ENCODE measurements around the gene TMEM225B.
A peak's percentile ranks its signal among the peaks of the same experiment; 100 is the strongest.

TMEM225B gene

DNA sequence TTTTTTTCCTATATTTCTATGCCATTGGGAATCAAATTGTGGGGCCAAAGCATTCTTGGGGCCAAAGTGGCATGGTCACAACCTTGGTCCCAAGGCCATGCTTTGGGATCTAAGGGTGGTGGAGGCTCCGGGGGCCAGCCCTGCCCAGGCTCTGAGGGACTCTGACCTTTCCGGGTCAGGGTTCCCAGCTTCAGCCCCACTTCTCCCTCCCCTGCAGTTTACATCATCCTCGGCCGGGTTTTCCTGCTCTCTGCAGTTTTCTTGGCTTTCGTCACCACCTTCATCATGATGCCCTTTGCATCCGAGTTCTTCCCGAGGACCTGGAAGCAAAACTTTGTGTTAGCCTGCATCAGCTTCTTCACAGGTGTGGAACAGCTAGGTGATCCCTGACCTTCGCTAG lies 8.5 kb downstream of the TMEM225B start:
- H3K27me3 ChIP-seq (replicated peaks; ENCODE audit: control insufficient read depth, insufficient read depth, low read length, poor library complexity, severe bottlenecking): no peaks in the 10 kb centered on the region
- DNase-seq: no peak

DNA sequence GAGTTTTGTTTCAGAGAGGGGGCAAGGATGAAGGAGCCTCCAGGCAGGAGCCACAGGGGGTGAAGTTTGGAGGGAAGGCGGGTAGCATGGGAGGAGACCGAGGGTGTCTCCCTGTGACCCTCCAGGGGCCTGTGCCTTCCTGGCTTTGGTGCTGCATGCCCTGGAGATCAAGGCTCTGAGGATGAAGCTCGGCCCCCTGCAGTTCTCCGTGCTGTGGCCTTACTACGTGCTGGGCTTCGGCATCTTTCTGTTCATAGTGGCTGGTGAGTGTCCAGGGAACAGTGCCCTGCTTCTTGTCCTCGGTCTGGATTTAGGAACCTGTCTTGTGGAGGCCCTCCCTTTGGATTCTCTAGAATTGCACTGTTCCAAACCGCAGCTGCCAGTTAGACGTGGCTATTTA lies 9.5 kb downstream of the TMEM225B start:
- Histone ChIP-seq H3K4me3 (ENCODE audit: insufficient read depth, low read depth, low read length, poor library complexity, severe bottlenecking) (no peak overlapping the region), H3K36me3 (ENCODE audit: control insufficient read depth, insufficient read depth, low read length) (no peaks in the 10 kb centered on the region), H3K27ac (ENCODE audit: insufficient read depth, low read length, poor library complexity, severe bottlenecking) (no peak overlapping the region), H3K9me3 (ENCODE audit: control insufficient read depth, low read length) (no peaks in the 10 kb centered on the region), H3K4me1 (ENCODE audit: control insufficient read depth, insufficient read depth, low read length, poor library complexity, severe bottlenecking) (no peaks in the 10 kb centered on the region), H3K27me3 (replicated peaks; ENCODE audit: control insufficient read depth, insufficient read depth, low read length, poor library complexity, severe bottlenecking) (no peaks in the 10 kb centered on the region)
- no peak for DNase-seq

More for the DNA sequence above, 8.5 kb downstream of the TMEM225B start:
- Histone ChIP-seq H3K4me1 (ENCODE audit: control insufficient read depth, insufficient read depth, low read length, poor library complexity, severe bottlenecking) (no peaks in the 10 kb centered on the region), H3K4me3 (ENCODE audit: insufficient read depth, low read depth, low read length, poor library complexity, severe bottlenecking) (no peak overlapping the region), H3K27ac (ENCODE audit: insufficient read depth, low read length, poor library complexity, severe bottlenecking) (no peak overlapping the region), H3K36me3 (ENCODE audit: control insufficient read depth, insufficient read depth, low read length) (no peaks in the 10 kb centered on the region), H3K9me3 (ENCODE audit: control insufficient read depth, low read length) (no peaks in the 10 kb centered on the region)

DNA sequence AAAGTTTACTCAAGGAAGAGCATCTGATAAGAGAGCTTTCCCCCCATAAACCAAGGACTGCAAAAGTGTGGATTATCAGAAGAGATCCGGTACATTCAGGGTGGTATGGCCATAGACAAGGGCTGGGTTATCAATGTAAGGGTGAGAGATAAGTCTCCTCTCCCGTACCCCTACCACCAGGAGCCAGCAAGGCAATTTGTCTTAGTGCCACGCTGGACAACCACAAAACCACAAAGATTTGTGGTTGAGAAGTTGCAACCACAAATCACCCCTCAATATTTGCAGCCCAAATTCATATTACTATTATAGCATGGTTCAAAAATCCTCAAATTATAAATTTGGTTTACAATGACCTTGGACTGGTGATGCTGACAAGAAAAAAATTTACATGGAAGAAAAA lies 16.4 kb downstream of the TMEM225B start:
- H3K36me3 ChIP-seq (ENCODE audit: control insufficient read depth, insufficient read depth, low read length): peaks cover 10% of the 10 kb centered on the region
- H3K27ac ChIP-seq (ENCODE audit: insufficient read depth, low read length, poor library complexity, severe bottlenecking): no peak overlapping the region
- H3K27me3 ChIP-seq (replicated peaks; ENCODE audit: control insufficient read depth, insufficient read depth, low read length, poor library complexity, severe bottlenecking): no peaks in the 10 kb centered on the region
- DNase-seq: no peak
- H3K4me1 ChIP-seq (ENCODE audit: control insufficient read depth, insufficient read depth, low read length, poor library complexity, severe bottlenecking): no peaks in the 10 kb centered on the region
- no peaks in the 10 kb centered on the region for H3K9me3 ChIP-seq (ENCODE audit: control insufficient read depth, low read length)
- H3K4me3 ChIP-seq (ENCODE audit: insufficient read depth, low read depth, low read length, poor library complexity, severe bottlenecking): no peak overlapping the region

DNA sequence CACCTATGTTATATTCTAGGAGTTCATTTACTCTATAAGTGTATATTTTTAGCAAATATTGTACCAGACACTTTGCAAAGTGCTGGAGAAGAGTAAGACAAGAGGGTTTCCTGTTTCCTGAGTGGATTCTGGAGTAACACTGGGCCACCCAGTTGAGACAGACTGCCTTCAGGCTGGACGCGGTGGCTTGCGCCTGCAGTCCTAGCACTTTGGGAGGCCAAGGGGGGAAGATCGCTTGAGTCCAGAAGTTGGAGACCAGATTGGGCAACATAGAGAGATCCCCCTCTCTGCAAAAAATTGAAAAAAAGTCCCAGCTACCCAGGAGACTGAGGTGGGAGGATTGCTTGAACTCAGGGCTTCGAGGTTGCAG lies 17.9 kb downstream of the TMEM225B start:
- Histone ChIP-seq H3K4me3 (ENCODE audit: insufficient read depth, low read depth, low read length, poor library complexity, severe bottlenecking) (peak overlapping the region; percentile 87), H3K27me3 (replicated peaks; ENCODE audit: control insufficient read depth, insufficient read depth, low read length, poor library complexity, severe bottlenecking) (no peaks in the 10 kb centered on the region), H3K27ac (ENCODE audit: insufficient read depth, low read length, poor library complexity, severe bottlenecking) (no peak overlapping the region), H3K36me3 (ENCODE audit: control insufficient read depth, insufficient read depth, low read length) (peaks cover 25% of the 10 kb centered on the region), H3K9me3 (ENCODE audit: control insufficient read depth, low read length) (no peaks in the 10 kb centered on the region), H3K4me1 (ENCODE audit: control insufficient read depth, insufficient read depth, low read length, poor library complexity, severe bottlenecking) (no peaks in the 10 kb centered on the region)
- DNase-seq: no peak

DNA sequence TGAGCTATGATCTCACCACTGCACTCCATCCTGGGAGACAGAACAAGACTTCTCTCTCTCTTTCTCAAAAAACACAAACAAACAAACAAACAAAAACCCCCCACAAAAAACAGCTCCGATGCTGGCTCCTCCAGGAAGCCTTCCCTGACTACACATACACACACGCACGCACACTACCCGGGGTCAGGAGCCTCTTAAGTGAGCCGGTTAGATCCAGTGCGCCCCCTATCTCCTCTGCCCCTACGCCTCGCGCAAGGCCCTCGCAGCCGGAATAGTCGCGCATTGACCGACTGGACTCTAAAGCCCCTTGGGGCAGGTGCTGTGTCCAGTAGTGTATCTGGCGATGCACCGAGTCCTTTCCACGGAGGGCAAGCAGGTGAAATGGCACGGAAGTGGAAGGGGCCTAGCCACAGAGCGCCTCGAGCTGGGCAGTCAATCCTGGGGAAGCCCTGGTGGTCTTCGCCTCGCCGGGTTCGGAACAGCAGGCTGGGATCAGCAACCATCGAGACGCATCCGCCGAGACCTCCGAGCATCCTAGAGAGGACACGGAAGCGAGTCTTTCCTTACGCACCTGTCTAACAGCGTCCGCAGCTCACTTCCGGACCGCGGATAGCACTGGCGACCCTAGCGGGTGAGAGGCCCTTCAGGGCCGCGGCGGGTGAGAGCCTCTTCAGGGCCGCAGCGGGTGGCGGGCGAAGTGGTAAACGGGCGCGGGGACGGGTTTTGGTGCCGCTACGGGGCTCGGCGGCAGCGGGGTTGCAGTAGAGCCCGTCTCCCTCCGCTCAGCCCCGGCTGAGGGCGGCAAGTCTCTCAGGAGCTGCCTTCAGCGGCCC lies 18.5 kb downstream of the TMEM225B start, which contains the start of gene ZSCAN25:
TSS of gene ZSCAN25 (plus strand) at position 588 of the 833 bp plus-strand sequence. CDS start 2,661 bp downstream, outside the sequence.
- Histone ChIP-seq H3K4me1 (ENCODE audit: control insufficient read depth, insufficient read depth, low read length, poor library complexity, severe bottlenecking) (no peaks in the 10 kb centered on the region), H3K27ac (ENCODE audit: insufficient read depth, low read length, poor library complexity, severe bottlenecking) (peak within 1 kb of the TSS; percentile 85), H3K27me3 (replicated peaks; ENCODE audit: control insufficient read depth, insufficient read depth, low read length, poor library complexity, severe bottlenecking) (no peaks in the 10 kb centered on the region), H3K4me3 (ENCODE audit: insufficient read depth, low read depth, low read length, poor library complexity, severe bottlenecking) (peak within 1 kb of the TSS; percentile 87), H3K9me3 (ENCODE audit: control insufficient read depth, low read length) (no peaks in the 10 kb centered on the region), H3K36me3 (ENCODE audit: control insufficient read depth, insufficient read depth, low read length) (peaks cover 31% of the 10 kb centered on the region)
- peak; percentile 71 to 78 (median 75) for DNase-seq

DNA sequence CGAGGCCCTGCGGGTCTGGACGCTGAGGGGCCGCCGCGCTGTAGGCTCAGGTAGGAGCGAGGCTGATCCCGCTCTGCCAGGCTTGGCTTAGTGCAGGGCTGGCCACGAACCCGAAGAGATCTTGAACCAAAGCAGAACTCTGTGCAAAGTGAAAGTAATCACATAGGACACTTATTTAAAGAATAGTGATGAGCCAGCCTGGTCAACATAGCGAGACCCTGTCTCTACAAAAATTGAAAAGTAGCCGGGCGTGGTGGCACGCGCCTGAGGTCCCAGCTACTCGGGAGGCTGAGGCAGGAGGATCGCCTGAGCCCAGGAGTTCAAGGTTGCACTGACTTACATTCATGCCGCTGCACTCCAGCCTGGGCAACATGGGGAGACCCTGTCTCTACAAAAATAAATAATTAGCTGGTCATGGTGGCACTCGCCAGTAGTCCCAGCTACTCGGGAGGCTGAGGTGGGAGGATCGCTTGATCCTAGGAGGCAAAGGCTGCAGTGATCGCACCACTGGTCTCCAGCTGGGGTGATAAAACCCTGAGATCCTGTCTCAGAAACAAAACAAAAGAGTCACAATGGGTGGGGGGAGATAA lies 19.2 kb downstream of the TMEM225B start:
- no peaks in the 10 kb centered on the region for H3K27me3 ChIP-seq (replicated peaks; ENCODE audit: control insufficient read depth, insufficient read depth, low read length, poor library complexity, severe bottlenecking)
- peaks cover 38% of the 10 kb centered on the region for H3K36me3 ChIP-seq (ENCODE audit: control insufficient read depth, insufficient read depth, low read length)
- no peaks in the 10 kb centered on the region for H3K9me3 ChIP-seq (ENCODE audit: control insufficient read depth, low read length)
- H3K27ac ChIP-seq (ENCODE audit: insufficient read depth, low read length, poor library complexity, severe bottlenecking): peak overlapping the region; percentile 85
- no peak for DNase-seq
- no peaks in the 10 kb centered on the region for H3K4me1 ChIP-seq (ENCODE audit: control insufficient read depth, insufficient read depth, low read length, poor library complexity, severe bottlenecking)
- peak overlapping the region; percentile 87 for H3K4me3 ChIP-seq (ENCODE audit: insufficient read depth, low read depth, low read length, poor library complexity, severe bottlenecking)

DNA sequence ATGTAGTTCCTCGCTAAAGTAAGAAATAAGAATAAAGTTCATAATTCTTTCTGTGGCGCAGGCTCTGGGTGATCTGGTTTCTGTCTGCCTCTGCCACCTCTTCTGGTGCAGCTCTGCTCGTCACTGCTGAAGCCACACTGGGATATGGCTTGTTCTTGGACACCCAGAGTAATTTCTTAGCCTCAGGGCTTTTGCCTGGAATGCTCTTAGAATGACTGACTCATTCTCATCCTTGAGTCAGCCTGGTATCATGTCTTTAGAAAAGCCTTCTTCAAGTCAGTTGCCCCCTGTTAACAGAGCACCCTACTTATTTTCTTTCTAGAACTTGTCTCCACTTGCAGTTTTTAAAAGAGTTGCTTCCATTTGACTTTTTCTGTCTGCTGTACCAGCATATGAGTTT lies 20.7 kb downstream of the TMEM225B start:
- Histone ChIP-seq H3K27me3 (replicated peaks; ENCODE audit: control insufficient read depth, insufficient read depth, low read length, poor library complexity, severe bottlenecking) (no peaks in the 10 kb centered on the region), H3K4me3 (ENCODE audit: insufficient read depth, low read depth, low read length, poor library complexity, severe bottlenecking) (no peak overlapping the region), H3K27ac (ENCODE audit: insufficient read depth, low read length, poor library complexity, severe bottlenecking) (no peak overlapping the region), H3K9me3 (ENCODE audit: control insufficient read depth, low read length) (no peaks in the 10 kb centered on the region), H3K4me1 (ENCODE audit: control insufficient read depth, insufficient read depth, low read length, poor library complexity, severe bottlenecking) (peaks cover 7% of the 10 kb centered on the region), H3K36me3 (ENCODE audit: control insufficient read depth, insufficient read depth, low read length) (peaks cover 43% of the 10 kb centered on the region)
- no peak for DNase-seq

DNA sequence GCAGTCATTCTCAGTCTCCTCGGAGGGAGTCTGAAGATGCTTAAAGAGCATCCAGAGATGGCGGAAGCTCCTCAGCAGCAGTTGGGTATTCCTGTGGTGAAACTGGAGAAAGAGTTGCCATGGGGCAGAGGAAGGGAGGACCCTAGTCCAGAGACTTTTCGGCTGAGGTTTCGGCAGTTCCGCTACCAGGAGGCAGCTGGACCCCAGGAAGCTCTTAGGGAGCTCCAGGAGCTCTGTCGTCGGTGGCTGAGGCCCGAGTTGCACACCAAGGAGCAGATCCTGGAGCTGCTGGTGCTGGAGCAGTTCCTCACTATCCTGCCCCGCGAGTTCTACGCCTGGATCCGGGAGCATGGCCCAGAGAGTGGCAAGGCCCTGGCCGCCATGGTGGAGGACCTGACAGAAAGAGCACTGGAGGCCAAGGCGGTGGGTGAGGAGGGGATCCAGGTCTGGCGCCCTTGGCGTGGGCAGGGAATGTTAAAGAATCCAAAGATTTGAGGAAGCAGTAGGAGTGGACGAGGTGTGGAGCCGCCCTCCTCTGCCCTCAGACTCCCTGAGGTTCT lies 21.6 kb downstream of the TMEM225B start:
- no peaks in the 10 kb centered on the region for H3K9me3 ChIP-seq (ENCODE audit: control insufficient read depth, low read length)
- peaks cover 43% of the 10 kb centered on the region for H3K36me3 ChIP-seq (ENCODE audit: control insufficient read depth, insufficient read depth, low read length)
- no peak overlapping the region for H3K27ac ChIP-seq (ENCODE audit: insufficient read depth, low read length, poor library complexity, severe bottlenecking)
- H3K4me1 ChIP-seq (ENCODE audit: control insufficient read depth, insufficient read depth, low read length, poor library complexity, severe bottlenecking): peaks cover 17% of the 10 kb centered on the region
- no peaks in the 10 kb centered on the region for H3K27me3 ChIP-seq (replicated peaks; ENCODE audit: control insufficient read depth, insufficient read depth, low read length, poor library complexity, severe bottlenecking)
- H3K4me3 ChIP-seq (ENCODE audit: insufficient read depth, low read depth, low read length, poor library complexity, severe bottlenecking): no peak overlapping the region
- DNase-seq: no peak

DNA sequence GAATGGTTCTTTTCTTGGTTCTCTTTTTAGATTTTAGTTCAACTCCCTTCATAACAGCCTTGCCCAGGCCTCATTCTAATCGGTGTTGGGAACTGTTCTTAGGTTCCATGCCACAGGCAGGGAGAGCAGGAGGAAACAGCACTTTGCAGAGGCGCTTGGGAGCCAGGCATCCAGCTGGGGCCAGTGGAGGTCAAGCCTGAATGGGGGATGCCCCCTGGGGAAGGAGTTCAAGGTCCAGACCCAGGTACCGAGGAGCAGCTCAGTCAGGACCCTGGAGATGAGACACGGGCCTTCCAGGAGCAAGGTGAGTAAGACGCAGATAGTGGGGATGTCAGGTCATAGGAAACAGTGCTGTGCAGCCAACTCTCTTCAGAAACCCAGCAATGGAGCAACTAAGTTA lies 23.2 kb downstream of the TMEM225B start:
- no peak for DNase-seq
- H3K36me3 ChIP-seq (ENCODE audit: control insufficient read depth, insufficient read depth, low read length): peaks cover 50% of the 10 kb centered on the region
- H3K4me1 ChIP-seq (ENCODE audit: control insufficient read depth, insufficient read depth, low read length, poor library complexity, severe bottlenecking): peaks cover 20% of the 10 kb centered on the region

DNA sequence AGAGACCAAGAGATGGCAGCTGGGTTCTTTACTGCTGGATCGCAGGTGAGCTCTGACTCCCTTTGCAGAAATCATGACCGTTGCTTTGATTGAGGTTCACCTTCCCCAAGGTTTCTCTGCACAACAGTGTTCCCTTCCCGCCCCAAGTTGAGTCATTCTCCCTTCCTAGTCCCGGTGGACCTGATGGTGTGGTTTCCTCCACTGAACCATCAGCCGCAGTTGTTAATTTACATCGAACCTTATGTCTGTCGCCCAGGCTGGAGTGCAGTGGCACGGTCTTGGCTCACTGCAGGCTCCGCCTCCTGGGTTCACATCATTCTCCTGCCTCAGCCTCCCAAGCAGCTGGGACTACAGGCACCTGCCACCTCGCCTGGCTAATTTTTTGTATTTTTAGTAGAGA lies 24.5 kb downstream of the TMEM225B start:
- Histone ChIP-seq H3K27ac (ENCODE audit: insufficient read depth, low read length, poor library complexity, severe bottlenecking) (no peak overlapping the region), H3K27me3 (replicated peaks; ENCODE audit: control insufficient read depth, insufficient read depth, low read length, poor library complexity, severe bottlenecking) (no peaks in the 10 kb centered on the region), H3K4me1 (ENCODE audit: control insufficient read depth, insufficient read depth, low read length, poor library complexity, severe bottlenecking) (peaks cover 20% of the 10 kb centered on the region), H3K9me3 (ENCODE audit: control insufficient read depth, low read length) (no peaks in the 10 kb centered on the region), H3K4me3 (ENCODE audit: insufficient read depth, low read depth, low read length, poor library complexity, severe bottlenecking) (no peak overlapping the region), H3K36me3 (ENCODE audit: control insufficient read depth, insufficient read depth, low read length) (peaks cover 62% of the 10 kb centered on the region)
- no peak for DNase-seq

More for the DNA sequence above, 23.2 kb downstream of the TMEM225B start:
- H3K9me3 ChIP-seq (ENCODE audit: control insufficient read depth, low read length): no peaks in the 10 kb centered on the region
- H3K27ac ChIP-seq (ENCODE audit: insufficient read depth, low read length, poor library complexity, severe bottlenecking): no peak overlapping the region
- H3K27me3 ChIP-seq (replicated peaks; ENCODE audit: control insufficient read depth, insufficient read depth, low read length, poor library complexity, severe bottlenecking): no peaks in the 10 kb centered on the region
- H3K4me3 ChIP-seq (ENCODE audit: insufficient read depth, low read depth, low read length, poor library complexity, severe bottlenecking): no peak overlapping the region
